HG03520 (cell line): ENCODE measurements around the gene C11orf58.

Experiments
- ATAC-seq: cut with Tn5 transposase; IDR thresholded peaks from one replicate; pipeline ENCODE4 v1.9.1; 2021; ENCODE audit warnings: mild to moderate bottlenecking, moderate library complexity; ENCODE audit not compliant: unreplicated experiment

The C11orf58 gene

DNA sequence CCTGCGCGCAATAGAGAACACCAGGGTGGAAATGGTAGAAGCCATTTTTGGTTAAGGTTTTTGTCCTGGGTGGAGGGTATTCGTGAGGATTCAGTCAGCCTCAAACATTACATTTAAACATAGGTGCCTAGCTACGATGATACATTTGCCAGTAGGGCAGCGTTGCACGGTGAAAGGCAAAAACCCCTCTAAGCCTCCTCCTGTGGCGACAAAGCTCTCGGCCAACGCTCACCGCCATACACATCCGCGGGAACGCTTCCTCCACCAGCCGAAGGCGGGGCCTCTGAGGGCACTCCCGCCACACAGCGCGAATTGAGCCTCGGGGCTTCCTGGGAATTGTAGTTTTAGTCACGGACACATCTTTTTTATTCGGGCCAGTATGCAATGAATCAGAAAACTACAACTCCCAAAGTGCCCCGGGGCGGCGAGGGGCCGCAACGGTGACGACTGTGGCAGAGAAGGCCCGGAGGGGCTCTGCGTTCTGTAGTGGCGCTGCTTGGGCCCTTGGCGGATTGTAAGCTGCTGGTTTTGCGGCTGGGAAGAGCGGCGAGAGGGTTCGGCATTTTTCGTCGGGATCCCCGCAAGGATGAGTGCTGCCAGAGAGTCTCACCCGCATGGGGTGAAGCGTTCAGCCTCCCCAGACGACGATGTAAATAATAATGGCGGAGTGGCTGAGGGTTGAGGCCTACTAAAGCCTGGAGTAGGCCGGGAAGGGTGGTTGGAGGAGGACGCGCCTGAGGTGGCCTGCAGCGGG, at the start of gene C11orf58:
TSS of gene C11orf58 (plus strand) at position 455 of the 754 bp plus-strand sequence. CDS start at position 587, 132 bp downstream.
- peak; percentile 98 for ATAC-seq

DNA sequence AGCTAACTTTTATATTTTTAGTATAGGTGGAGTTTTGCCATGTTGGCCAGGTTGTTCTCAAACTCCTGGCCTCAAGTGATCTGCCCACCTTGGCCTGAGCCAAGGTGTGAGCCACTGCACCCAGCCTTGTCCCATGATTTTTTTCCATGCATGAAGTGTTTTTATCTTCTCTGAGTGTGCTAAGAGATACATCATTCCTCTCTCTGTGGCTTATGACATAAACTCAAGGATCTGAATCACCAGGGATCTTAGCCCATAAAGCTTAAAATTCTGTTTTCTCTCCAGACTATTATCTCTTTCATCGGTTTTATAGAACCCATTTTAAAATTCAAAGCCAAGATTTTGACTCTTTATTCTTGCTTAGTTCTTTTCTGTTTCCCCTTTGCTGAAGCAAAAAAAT, 48.4 kb upstream of the C11orf58 start:
- ATAC-seq, result no peak

DNA sequence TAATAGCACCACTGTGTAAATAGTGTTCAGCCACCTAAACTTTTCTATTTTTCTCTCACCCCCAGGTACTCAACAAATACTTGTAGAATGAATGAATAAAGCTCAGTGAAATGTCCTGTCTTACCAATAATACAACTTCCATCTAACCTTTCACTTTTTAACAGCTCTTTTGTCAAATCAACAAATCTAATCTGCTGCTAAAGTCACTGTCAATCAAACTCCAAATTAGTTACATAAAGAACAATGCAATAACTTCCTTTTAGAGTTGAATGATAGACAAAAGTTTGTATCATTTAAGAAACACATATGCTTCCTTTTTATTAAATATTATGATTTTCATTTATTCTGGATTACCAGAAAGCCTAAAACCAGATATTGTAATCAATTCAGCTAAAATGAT, 34.7 kb upstream of the C11orf58 start:
- no peak for ATAC-seq

DNA sequence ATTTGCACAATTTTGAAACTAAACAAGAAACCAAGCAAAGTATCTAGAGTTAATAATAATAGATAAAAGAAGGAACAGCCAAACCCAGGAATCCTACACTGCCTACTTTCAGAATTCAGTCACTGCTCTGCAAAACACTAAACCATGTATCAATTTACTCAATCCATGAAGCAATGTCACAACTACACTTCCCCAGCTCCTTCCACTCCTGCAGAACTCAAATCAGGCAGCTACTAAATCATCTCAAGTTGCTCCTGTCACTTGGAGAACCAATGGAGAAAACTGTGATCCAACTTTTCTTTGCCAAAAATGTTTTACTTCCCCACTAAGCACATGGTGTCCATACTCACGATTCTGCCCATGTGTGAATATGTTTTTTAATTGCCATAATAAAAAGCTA, 24.9 kb upstream of the C11orf58 start:
- ATAC-seq, result no peak

DNA sequence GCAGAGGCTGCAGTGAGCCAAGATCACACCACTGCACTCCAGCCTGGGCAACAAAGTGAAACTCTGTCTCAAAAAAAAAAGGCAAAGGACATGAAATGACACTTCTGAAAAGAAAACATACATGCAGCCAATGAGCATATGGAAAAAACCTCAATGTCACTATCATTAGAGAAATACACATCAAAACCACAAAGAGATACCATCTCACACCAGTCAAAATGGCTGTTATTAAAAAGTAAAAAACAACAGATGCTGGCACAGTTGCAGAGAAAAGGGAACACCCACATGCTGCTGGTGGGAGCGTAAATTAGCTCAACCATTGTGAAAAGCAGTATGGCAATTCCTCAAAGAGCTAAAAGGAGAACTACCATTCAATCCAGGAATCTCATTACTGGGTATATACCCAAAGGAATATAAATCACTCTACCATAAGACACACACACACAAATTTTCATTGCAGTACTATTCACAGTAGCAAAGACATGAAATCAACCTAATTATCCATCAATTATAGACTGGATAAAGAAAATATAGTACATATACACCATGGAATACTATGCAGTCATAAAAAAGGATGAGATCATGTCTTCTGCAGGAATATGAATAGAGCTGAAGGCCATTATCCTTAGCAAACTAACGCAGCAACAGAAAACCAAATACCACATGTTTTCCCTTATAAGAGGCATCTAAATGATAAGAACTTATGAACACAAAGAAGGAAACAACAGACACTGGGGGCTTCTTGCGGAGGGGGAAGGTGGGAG, 15.7 kb upstream of the C11orf58 start:
- ATAC-seq, result no peak

DNA sequence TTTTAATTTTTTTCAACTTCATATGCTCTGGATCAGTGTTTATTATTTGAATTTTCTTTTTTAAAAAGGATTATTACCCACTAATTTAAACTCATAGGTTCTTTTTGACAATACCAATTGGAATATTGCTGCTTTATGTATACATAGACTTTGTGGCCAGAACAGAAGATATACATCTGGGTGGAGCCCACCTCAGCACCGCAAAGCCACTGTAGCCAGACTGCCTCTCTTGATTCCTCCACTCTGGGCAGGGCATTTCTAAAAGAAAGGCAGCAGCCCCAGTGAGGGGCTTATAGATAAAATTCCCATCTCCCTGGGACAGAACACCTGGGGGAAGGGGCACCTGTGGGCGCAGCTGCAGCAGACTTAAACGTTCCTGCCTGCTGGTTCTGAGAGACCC, 10.6 kb upstream of the C11orf58 start:
- no peak for ATAC-seq

DNA sequence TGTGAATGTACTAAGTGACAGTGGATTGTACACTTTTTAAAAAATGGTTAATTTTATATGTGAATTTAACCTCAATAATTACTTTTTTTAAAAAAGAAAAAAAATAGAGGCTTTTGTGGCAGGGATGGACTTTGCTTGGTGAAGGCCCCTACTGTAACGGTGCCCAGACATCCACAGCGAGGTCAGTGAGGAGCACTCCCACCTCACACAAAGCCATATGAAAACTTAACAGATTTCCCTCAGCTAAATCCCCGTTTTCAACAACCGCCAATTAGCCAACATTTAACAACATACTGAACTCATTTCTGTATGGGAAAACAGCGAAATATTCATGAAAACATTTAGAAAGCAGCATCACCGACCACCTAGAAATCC, 642 bp upstream of the C11orf58 start:
- ATAC-seq, result peak; percentile 7

DNA sequence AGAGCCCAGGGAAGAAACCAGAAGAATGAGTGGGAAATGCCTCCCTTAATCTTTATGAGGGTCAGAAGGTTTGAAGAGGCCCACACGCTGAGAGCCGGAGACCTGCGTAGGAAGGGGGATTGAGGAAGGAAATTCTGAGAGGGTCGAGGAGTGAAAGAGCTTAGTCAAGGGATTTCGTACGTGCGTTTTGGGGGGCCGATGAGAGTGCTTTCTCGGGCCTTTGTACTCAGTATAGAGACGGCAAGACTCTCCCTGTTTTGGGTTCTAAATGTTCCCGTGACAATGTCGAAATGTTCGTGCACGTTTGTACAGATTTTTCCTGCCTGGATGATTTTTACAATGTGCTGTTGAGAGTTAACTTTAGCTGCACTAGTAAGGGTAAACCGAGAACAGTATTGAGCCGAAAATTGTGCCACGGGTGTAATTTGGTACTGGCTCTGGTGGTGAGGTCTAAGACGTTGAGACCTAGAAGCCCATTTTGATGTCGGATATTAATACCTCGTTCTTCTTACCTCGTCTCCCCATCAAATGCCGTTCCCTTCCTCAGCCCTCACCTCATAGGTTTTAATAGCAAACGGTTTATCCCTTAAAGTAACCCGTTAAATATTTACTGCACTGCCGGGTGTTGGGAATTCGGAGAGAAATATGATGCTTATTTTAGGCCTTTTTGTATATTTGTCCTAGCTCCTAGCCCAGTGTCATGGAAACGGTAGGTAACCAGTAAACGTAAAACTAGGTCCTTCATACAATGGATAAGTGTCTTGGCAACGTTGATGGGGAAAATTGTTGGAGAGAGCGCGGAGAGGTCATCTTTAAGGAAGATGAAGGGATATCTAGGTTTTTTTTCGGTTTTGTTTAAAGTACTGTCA, 734 bp downstream of the C11orf58 start:
- no peak for ATAC-seq

DNA sequence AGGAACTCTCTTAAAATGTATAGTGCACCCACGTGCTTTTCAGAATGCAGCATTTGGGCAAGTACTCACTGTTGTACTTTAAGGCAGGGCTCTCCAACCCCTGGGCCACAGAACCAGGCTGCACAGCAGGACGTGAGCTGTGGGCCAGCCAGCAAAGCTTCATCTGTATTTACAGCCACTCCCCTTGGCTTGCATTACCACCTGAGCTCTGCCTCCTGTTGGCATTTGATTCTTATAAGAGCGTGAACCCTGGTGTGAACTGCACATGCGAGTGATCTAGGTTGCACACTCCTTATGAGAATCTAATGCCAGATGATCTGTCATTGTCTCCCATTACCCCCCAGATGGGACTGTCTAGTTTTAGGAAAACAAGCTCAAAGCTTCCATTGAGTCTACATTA, 3.0 kb downstream of the C11orf58 start:
- no peak for ATAC-seq

DNA sequence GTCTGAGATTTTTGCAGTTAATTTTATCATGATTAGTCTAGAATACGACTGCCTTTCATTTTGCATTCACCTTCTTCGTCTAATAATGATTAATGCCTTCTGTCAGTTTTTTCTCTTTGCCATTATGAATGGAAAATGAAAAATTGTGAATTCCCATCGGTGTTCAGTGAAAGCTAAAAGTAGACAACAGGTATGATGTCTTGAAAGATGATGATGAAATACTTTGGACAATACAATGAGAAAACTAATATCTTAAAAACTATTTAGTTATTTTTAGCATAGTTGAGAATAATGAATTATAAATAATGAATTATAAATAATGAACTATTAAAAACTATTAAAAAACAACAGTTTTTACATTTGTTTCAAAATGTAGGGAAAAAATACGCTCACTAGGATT, 5.0 kb downstream of the C11orf58 start:
- ATAC-seq, result no peak

DNA sequence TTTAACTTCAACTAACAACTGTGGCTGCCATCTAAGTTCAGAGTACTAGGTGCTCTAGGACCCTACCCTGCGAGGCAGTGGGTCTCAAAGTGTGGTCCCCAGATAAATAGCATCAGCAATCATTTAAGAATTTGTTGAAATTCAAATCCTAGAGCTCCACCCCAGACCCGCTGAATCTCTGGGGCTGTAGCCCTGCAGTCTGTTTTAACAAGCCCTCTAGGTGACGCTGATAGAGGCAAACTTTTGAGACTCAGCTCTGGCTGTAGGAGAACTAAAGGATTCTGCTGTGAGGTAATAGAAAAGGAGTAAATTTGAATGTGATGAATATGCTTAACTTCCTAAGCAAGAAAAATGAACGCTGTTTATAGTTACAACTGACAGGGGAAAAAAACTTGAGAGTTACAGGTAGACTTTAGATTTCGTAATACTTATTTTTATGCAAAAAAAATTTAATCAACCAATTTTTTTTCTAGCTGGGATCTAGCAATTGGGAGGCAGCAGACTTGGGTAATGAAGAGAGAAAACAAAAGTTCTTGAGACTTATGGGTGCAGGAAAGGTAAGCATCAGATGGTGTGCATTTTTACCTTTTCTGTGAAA, 5.8 kb downstream of the C11orf58 start:
- ATAC-seq, result no peak

DNA sequence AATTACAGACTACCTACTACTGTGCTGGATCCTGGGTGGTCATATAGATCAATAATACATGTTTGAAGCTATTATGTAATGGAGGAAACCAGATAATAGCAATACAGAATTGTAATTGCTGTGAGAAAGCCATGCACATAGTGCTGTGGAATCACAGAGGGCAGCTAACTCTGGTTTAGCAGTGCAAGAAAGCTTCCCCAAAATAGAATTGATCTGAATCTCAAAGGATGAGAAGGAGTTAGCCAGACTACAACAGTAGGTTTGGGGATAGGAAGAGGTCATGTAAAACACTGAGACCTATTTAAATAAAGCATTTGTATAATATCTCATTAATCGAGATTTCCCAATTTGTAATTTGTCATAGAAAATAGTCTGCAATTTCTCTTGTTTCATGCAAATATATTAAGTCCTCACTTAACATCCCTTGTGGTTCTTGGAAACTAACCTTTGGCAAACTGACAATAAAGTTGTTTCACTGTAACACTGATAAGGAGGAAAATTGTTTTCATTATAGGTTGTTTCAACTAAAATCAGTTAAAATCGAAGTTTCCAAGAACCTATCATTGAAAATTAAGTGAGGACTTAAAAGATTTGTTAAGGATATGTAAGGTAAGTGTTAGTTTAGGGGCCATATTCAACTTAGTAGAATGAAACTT, 7.6 kb downstream of the C11orf58 start:
- no peak for ATAC-seq

DNA sequence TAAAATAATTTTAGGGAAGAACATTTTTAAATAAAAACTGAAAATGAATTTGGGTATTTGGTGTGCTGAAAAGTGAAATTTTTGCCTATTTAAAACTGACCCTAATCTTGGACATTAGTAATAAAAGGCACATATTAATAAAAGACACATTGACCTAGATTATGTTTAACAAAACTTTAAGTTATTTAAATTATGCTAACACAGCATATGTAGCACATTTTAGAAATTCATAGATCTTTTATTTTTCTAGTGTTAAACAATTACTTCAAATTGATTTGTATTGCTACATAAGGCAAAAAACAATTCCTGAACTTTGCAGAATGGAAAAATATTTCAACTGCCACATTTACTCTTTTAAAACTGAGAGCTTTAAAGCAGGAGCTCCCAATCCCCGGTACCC, 10.6 kb downstream of the C11orf58 start:
- no peak for ATAC-seq

DNA sequence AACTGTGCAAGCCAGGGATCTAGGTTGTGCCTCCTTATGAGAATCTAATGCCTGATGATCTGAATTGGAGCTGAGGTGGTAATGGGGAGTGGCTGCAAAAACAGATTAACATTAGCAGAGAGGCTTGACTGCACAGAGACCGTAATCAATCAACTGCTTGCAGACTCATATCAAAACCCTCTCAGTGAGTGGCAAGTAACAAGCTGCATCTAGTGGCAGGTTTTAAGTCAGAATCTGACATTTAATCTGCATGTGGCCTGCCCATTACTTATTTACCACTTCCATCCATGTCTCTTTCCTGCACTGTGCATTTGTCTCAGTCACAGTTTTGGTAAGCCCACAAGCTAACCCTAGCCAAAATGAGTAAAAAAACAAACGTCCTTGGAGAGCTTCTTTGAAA, 11.2 kb downstream of the C11orf58 start:
- no peak for ATAC-seq

DNA sequence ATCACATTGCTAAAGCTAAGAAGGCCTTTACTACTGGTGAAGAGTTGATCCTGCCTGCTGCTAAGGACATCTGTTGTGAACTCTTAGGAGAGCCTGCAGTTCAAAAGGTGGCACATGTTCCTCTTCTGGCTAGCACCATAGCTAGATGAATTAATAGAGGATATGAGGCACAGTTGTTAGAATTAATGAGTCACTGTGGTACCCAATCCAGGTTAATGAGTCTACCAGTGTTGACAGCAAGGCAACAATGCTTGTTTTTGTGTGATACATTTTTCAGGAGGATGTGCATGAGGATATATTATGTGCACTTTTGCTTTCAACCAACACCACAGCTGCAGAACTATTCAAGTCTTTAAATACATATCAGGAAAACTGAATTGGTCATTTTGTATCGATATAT, 12.0 kb downstream of the C11orf58 start:
- ATAC-seq, result no peak

DNA sequence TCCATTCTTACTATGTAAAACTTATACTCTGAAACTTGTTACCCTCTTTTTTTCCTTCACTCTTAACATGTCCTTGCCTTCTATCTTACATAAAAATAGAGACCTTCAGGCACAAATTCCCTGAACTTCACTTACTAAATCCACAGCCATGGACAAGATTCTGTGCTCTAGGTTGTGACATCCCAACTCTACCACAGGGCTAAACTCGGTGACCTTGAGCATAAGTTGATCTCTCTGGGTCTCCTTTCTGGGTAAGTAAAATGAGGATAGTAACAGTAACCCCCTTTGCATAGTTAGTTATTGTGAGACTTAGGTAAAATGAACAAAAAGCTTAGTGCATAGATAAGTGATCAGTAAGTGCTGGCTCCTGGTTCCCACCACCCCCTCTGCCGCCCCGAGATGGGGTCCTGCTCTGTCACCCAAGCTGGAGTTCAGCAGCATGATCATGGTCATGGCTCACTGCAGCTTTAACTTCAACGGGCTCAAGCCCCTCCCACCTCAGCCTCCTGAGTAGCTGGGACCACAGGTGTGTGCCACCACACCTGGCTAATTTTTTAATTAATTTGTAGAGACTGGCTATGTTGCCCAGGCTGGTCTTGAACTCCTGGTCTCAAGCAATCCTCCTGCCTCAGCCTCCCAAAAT, 20.1 kb downstream of the C11orf58 start:
- ATAC-seq, result no peak

DNA sequence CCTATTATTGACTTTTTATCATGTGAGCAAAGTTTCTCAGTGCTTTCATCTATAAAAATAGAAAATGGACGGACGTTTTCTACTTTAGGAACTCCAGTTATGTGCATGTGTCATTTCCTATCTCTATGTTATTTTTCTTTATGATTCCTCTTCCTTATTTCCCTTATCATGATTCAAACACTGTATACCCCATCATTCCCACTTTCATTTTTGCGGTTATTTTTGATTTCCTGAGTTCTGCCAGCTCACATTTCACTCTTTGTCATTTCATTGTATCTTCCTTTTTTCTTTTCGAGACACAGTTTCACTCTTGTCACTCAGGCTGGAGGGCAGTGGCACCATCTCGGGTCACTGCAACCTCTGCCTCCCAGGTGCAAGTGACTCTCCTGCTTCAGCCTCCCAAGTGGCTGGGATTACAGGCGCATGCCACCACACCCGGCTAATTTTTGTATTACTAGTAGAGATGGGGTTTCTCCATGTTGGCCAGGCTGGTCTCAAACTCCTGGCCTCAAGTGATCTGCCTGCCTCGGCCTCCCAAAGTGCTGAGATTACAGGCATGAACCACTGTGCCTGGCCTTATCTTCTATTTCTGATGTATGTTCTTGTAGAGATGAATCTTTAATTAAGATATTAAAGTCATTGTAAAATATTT, 21.5 kb downstream of the C11orf58 start:
- no peak for ATAC-seq

DNA sequence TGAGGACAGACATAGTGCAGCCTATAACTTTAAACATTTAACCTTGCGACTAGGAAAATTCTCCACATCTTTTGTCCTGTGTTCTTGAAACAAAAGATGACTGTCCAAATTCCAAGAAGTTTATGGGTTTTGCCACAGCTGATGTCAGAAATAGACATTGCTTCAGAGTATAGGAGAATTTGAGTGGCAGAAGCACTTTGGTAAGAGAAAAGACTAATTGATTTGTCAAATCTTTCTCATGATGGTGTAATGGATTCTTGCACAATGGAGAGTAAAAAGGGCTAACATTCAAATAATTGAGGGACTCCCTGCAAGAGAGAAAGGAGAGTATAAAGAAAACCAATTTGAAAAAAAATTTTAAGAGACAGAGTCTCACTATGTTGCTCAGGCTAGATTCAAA, 25.3 kb downstream of the C11orf58 start:
- ATAC-seq, result no peak

DNA sequence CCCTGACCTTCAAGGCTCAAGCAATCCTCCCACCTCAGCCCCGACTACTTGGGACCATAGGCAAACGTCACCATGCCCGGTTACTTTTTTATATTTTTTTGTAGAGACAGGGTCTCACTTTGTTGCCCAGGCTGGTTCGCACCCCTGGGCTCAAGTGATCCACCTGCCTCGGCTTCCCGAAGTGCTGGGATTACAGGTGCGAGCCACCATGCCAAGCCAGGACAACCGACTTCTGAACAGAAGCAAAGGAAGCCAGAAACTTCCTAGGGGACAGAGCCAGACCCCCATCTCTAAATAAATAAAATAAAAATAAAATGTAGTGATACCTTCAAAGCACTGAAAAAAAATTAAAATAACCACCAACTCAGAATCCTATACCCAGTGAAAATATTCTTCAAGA, 26.4 kb downstream of the C11orf58 start:
- ATAC-seq, result no peak

DNA sequence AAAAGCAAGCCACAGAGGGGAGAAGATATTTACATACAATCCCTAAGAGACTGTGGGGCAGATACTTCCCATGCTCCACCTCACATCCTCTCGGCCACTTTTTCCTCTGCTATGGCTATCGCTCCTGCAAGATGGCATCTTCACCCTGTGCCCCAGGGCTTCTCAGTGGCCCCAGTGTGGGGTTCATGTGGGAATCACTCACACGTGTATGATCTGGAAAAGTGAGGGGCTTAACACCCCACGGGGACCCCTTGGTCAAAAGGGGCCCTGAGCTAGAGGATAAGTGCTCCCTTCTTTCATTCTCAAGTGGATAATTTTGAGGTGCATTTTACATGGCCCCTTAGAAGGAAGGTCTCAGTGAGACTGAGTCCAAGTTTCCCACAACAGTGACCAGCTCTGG, 28.7 kb downstream of the C11orf58 start:
- no peak for ATAC-seq
